Measurements from ENCODE around the gene POFUT2.

DNA sequence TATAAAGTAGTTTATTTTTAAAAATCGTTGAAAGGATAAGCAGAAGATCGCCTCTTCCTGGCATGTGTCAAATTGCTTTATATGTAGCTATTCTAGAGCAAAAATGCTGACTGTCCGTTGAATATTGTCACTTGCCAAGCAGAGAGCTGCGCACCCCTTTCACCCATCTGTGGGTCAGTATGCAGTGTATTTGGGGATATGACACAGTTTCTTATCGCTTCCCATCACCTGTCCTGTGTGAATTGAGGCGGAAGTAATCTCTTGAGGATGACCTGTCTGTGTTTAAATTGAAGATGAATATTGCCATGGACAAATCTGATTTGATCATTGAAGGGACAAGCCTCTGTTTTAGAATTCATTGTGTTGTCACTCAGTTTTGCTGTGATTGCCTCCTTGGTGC is 52.2 kb downstream of the POFUT2 start:
- TF ChIP-seq, protein P1, sequence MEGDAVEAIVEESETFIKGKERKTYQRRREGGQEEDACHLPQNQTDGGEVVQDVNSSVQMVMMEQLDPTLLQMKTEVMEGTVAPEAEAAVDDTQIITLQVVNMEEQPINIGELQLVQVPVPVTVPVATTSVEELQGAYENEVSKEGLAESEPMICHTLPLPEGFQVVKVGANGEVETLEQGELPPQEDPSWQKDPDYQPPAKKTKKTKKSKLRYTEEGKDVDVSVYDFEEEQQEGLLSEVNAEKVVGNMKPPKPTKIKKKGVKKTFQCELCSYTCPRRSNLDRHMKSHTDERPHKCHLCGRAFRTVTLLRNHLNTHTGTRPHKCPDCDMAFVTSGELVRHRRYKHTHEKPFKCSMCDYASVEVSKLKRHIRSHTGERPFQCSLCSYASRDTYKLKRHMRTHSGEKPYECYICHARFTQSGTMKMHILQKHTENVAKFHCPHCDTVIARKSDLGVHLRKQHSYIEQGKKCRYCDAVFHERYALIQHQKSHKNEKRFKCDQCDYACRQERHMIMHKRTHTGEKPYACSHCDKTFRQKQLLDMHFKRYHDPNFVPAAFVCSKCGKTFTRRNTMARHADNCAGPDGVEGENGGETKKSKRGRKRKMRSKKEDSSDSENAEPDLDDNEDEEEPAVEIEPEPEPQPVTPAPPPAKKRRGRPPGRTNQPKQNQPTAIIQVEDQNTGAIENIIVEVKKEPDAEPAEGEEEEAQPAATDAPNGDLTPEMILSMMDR (IDR thresholded peaks at IDR 0.05; ENCODE audit: poor library complexity, severe bottlenecking): no peak
- TF ChIP-seq RAD21 (conservative IDR thresholded peaks at IDR 0.05) (no peak), MXI1 (conservative IDR thresholded peaks at IDR 0.05; ENCODE audit: poor library complexity, severe bottlenecking) (no peak), POLR2AphosphoS5 (IDR thresholded peaks at IDR 0.05) (no peak), EZH2 (IDR thresholded peaks at IDR 0.05; ENCODE audit: borderline replicate concordance, insufficient read depth, low read length, poor library complexity, severe bottlenecking) (no peak), TAF1 (IDR thresholded peaks at IDR 0.05; ENCODE audit: low read depth) (no peak), SMC3 (conservative IDR thresholded peaks at IDR 0.05; ENCODE audit: poor library complexity) (no peak)
